K562 (cell line): ENCODE measurements around the gene NEURL1B. TPM values are rescaled to one million over a fixed set of nuclear protein-coding genes. Genes with fewer than 3 reads are reported as not detected.
A peak's percentile ranks its signal among the peaks of the same experiment; 100 is the strongest.

Experiments
- ATAC-seq: fragments of 200-7000 bp; cut with Tn5 transposase; 3 replicates; pipeline ENCODE4 v1.9.1; 2020; ENCODE audit warnings: moderate library complexity
- BruUV-seq: library from RNA; stranded (reverse); fragments of 400-500 nt; replicated peaks from 2 replicates; lab custom pipeline; 2021; lab: Mats Ljungman, UMichigan
- CTCF ChIA-PET: fragments of 300-600 bp; formaldehyde crosslinking; extraction: SDS; loops from one replicate; lab custom pipeline; 2021; ENCODE audit warnings: low intra/inter-chr PET ratio; lab: Yijun Ruan, JAX
- POLR2A ChIA-PET: fragments of 300-600, 350-650 bp; sonication (Branson Sonifier 250); formaldehyde crosslinking; extraction: SDS; loops from one replicate; lab custom pipeline; 2021; ENCODE audit warnings: antibody characterized with exemption, inconsistent platforms; lab: Yijun Ruan, JAX
- DNase-seq, 4 experiments: peaks; one replicate each; pipeline versions ENCODE4 v3.0.0 to v3.0.0-alpha.2; 2011 to 2018; ENCODE audit warnings: low spot score in 3 of 4, mixed read lengths in 3 of 4; ENCODE audit errors: extremely low read depth in 1 of 4
- FAIRE-seq: peaks from 2 replicates; lab custom pipeline; 2011; peaks lifted over from hg19 to GRCh38; lab: Jason Lieb, UNC
- H2AFZ ChIP-seq: 2 replicates; pipeline ENCODE4 v1.6.0; 2011; ENCODE audit warnings: low read depth, low read length, control low read depth, inconsistent platforms
- H3K27ac ChIP-seq: fragments of 200-600 bp; 3 replicates; pipeline ENCODE4 v1.8.0; 2011; ENCODE audit warnings: low read depth, mild to moderate bottlenecking, control low read depth, inconsistent platforms, low read length, moderate library complexity, mixed read lengths; ENCODE audit errors: extremely low read depth
- H3K27me3 ChIP-seq, 2 experiments: fragments of 300-600 bp in 1 of 2; 2 replicates in 1 of 2; 3 replicates in 1 of 2; pipeline versions ENCODE4 v1.6.0 to v1.8.0; 2011; ENCODE audit warnings: inconsistent platforms in 2 of 2, low read length in 2 of 2, mild to moderate bottlenecking in 1 of 2, mixed read lengths in 1 of 2, moderate library complexity in 1 of 2; ENCODE audit not compliant: control insufficient read depth in 2 of 2, insufficient read depth in 2 of 2
- H3K36me3 ChIP-seq: fragments of 300-600 bp; 3 replicates; pipeline ENCODE4 v1.8.0; 2011; ENCODE audit warnings: mild to moderate bottlenecking, low read length, inconsistent platforms; ENCODE audit not compliant: control insufficient read depth, insufficient read depth
- H3K4me1 ChIP-seq, 2 experiments: fragments of 200-600 bp in 1 of 2; replicated peaks in 1 of 2; 2 replicates in 1 of 2; 3 replicates in 1 of 2; pipeline versions ENCODE4 v1.5.1 to v1.8.0; 2011; ENCODE audit warnings: inconsistent platforms in 2 of 2, low read length in 2 of 2, mild to moderate bottlenecking in 1 of 2, mixed read lengths in 1 of 2, moderate library complexity in 1 of 2; ENCODE audit not compliant: control insufficient read depth in 2 of 2, insufficient read depth in 2 of 2
- H3K4me2 ChIP-seq: 2 replicates; pipeline ENCODE4 v1.6.1; 2011; ENCODE audit warnings: low read length, control low read depth, inconsistent platforms, mixed read lengths; ENCODE audit not compliant: insufficient read depth
- H3K4me3 ChIP-seq: fragments of 200-600 bp; sonication (generic), shearing (Covaris generic); 2 replicates; pipeline ENCODE4 v1.5.1; 2016; ENCODE audit warnings: control low read depth, inconsistent platforms
- H3K79me2 ChIP-seq: fragments of 200-600 bp; 3 replicates; pipeline ENCODE4 v1.8.0; 2011; ENCODE audit warnings: low read length, inconsistent platforms; ENCODE audit not compliant: control insufficient read depth, insufficient read depth
- H3K9ac ChIP-seq, 2 experiments: 2 replicates each; pipeline versions ENCODE4 v1.6.0 to v1.6.1; 2011; ENCODE audit warnings: low read depth in 2 of 2, low read length in 2 of 2, control low read depth in 1 of 2, inconsistent platforms in 1 of 2, mild to moderate bottlenecking in 1 of 2, mixed read lengths in 1 of 2; ENCODE audit not compliant: insufficient read depth in 1 of 2
- H3K9me1 ChIP-seq: one replicate; pipeline ENCODE4 v1.6.0; 2011; ENCODE audit warnings: inconsistent platforms, mild to moderate bottlenecking, low read length, moderate library complexity; ENCODE audit not compliant: control insufficient read depth, insufficient read depth
- H3K9me3 ChIP-seq: replicated peaks from 2 replicates; pipeline ENCODE4 v1.5.1; 2011; ENCODE audit warnings: low read depth, low read length, inconsistent platforms; ENCODE audit not compliant: control insufficient read depth, insufficient read depth
- H4K20me1 ChIP-seq: replicated peaks from 2 replicates; pipeline ENCODE4 v1.6.1; 2011; ENCODE audit warnings: low read length, inconsistent platforms, mixed read lengths; ENCODE audit not compliant: control insufficient read depth, insufficient read depth
- CREM ChIP-seq: IDR thresholded peaks from 2 replicates; pipeline ENCODE4 v1.6.1; 2014; ENCODE audit warnings: antibody characterized with exemption, low read depth
- EP400 ChIP-seq: fragments of 450-650 bp; IDR thresholded peaks from 2 replicates; pipeline ENCODE4 v1.6.1; 2017; ENCODE audit warnings: antibody characterized with exemption, mild to moderate bottlenecking, moderate library complexity
- IRF2 ChIP-seq: sonication (generic); formaldehyde crosslinking; IDR thresholded peaks from 2 replicates; pipeline ENCODE4 v1.8.1; 2022; ENCODE audit warnings: mild to moderate bottlenecking, missing genetic modification reagents
- NFIC ChIP-seq: fragments of 450-650 bp; IDR thresholded peaks from 2 replicates; pipeline ENCODE4 v1.6.1; 2017; ENCODE audit warnings: mild to moderate bottlenecking, inconsistent platforms
- PHF8 ChIP-seq: fragments of 200-600 bp; sonication (generic); IDR thresholded peaks from 2 replicates; pipeline ENCODE4 v1.6.1; 2012; ENCODE audit warnings: mixed run types, mild to moderate bottlenecking, inconsistent platforms, low read length, moderate library complexity, borderline replicate concordance
- RFX5 ChIP-seq: IDR thresholded peaks from 2 replicates; pipeline ENCODE4 v1.6.1; 2011; ENCODE audit warnings: low read depth, mild to moderate bottlenecking, improper control_type of control experiment, low read length
- WGBS: fragments of 100-300 bp; shearing (Covaris generic); methylation state at CpG from one replicate; pipeline ENCODE4 v1.1.6; 2016; ENCODE audit warnings: low coverage, mixed read lengths; ENCODE audit not compliant: insufficient coverage; ENCODE audit errors: missing lambda C conversion rate; 5-methylcytosine and 5-hydroxymethylcytosine counted together
- in situ Hi-C: fragments of 300-500 bp; cut with MboI; formaldehyde crosslinking; loops from 4 replicates; pipeline ENCODE4 v1.15.0; 2018; ENCODE audit warnings: inconsistent platforms, mixed read lengths
- intact Hi-C: fragments of 100-400 bp; cut with micrococcal nuclease; formaldehyde crosslinking; loops from 2 replicates; pipeline ENCODE4 v1.14.2; 2022
- polyA plus RNA-seq, 8 experiments: library from polyadenylated mRNA; depleted of rRNA in 4 of 8; stranded (reverse) in 5 of 8; unstranded in 3 of 8; fragments of >200 nt; fragmentation: Nextera tagmentation in 2 of 8; fragmentation: Illumina TruSeq in 1 of 8; extraction: Ambion mirVana in 2 of 8; extraction: Trizol in 1 of 8; gene quantifications; 2 replicates each; pipeline versions ENCODE4 v1.2.1 to v1.2.3, GENCODE V29; 2011 to 2014; ENCODE audit warnings: inconsistent platforms in 1 of 8, missing spikeins in 1 of 8
- total RNA-seq, 7 experiments: library from RNA; depleted of rRNA in 6 of 7; stranded (reverse); fragments of >200 nt in 6 of 7; fragmentation: Illumina TruSeq in 2 of 7; extraction: Trizol in 2 of 7; gene quantifications; 2 replicates each; pipeline versions ENCODE4 v1.2.1 to v1.2.3, GENCODE V29; 2011 to 2021; ENCODE audit warnings: low replicate concordance in 1 of 7

The NEURL1B gene
- total and polyA plus RNA-seq, 9 of the 15 experiments (the other 6 are each of a cell fraction or from before 2014, with no cell fraction given) = 0.04 TPM; not detected in 8

GRCh38 chr5:172678902-172679301 lies 37.8 kb downstream of the NEURL1B start:
- no peak overlapping the region for H3K27ac ChIP-seq
- in situ Hi-C loops = no loop called here
- peak overlapping the region in 1 of 2 experiments; percentile 67; a peak in 2 of 4 replicates for H3K9ac ChIP-seq
- H3K9me1 ChIP-seq = no peaks in the 10 kb centered on the region
- POLR2A ChIA-PET = interaction anchor here (0.8 kb wide), 1 partner anchor 39 kb away, joined by 3 read pairs; no protein-coding TSS in a partner anchor
- peaks cover 5 to 28% of the 10 kb centered on the region in 2 experiments; a peak in 3 of 5 replicates for H3K27me3 ChIP-seq
- no peak overlapping the region for H3K4me3 ChIP-seq
- H3K36me3 ChIP-seq = no peaks in the 10 kb centered on the region
- H3K9me3 ChIP-seq = no peaks in the 10 kb centered on the region
- CTCF ChIA-PET = no interaction called here
- intact Hi-C loops = no loop called here
- H3K79me2 ChIP-seq = no peaks in the 10 kb centered on the region
- no peak overlapping the region for H3K4me2 ChIP-seq
- H4K20me1 ChIP-seq = no peaks in the 10 kb centered on the region
- WGBS = 12% methylated on average over 6 of the region's 7 CpGs
- peak; percentile 65 for ATAC-seq
- no TSS peak for BruUV-seq
- FAIRE-seq = no peak
- TF ChIP-seq NFIC = peak; percentile 92
- no peak for TF ChIP-seq RFX5
- TF ChIP-seq IRF2 = no peak
- no peak for TF ChIP-seq EP400
- TF ChIP-seq PHF8 = no peak
- TF ChIP-seq CREM = no peak
- TF ChIP-seq, all 486 proteins: peak for 1
- H3K4me1 ChIP-seq = peaks cover 2 to 8% of the 10 kb centered on the region in 2 experiments; a peak in 4 of 5 replicates
- no peak overlapping the region for H2AFZ ChIP-seq
- DNase-seq = peak in 2 of 4 experiments; percentile 35 to 40
